ENCODE results near the gene MAP6.

Gene MAP6

GRCh38 chr11:75667255-75667830 is 1.5 kb downstream of the MAP6 start:
- DNase-seq, result peak in 28 of 58 donors; percentile 4 to 63 (median 26)

- DNase-seq, result no peak
Observed at GRCh38 chr11:75665990-75666389, 2.8 kb downstream of the MAP6 start.

- DNase-seq, result no peak
Observed at GRCh38 chr11:75665126-75665525, 3.7 kb downstream of the MAP6 start.

- no peak for DNase-seq
Observed at GRCh38 chr11:75664389-75664788, 4.4 kb downstream of the MAP6 start.

GRCh38 chr11:75663808-75664207 is 5.0 kb downstream of the MAP6 start:
- DNase-seq, result no peak

GRCh38 chr11:75659836-75660235 is 9.0 kb downstream of the MAP6 start:
- no peak for DNase-seq

GRCh38 chr11:75656044-75656727 is 12.7 kb downstream of the MAP6 start:
- no peak for DNase-seq

GRCh38 chr11:75655605-75656004 is 13.2 kb downstream of the MAP6 start:
- no peak for DNase-seq

GRCh38 chr11:75654314-75654713 is 14.5 kb downstream of the MAP6 start:
- no peak for DNase-seq

GRCh38 chr11:75653532-75653931 is 15.3 kb downstream of the MAP6 start:
- no peak for DNase-seq

GRCh38 chr11:75652936-75653335 is 15.9 kb downstream of the MAP6 start:
- DNase-seq, result no peak

GRCh38 chr11:75651218-75651617 is 17.6 kb downstream of the MAP6 start:
- DNase-seq, result no peak

GRCh38 chr11:75650167-75650723 is 18.6 kb downstream of the MAP6 start:
- no peak for DNase-seq

GRCh38 chr11:75644946-75645345 is 23.9 kb downstream of the MAP6 start:
- DNase-seq, result no peak

- DNase-seq, result no peak
Observed at GRCh38 chr11:75644370-75644769, 24.5 kb downstream of the MAP6 start.

- DNase-seq, result no peak
Observed at GRCh38 chr11:75642402-75643113, 26.3 kb downstream of the MAP6 start.

- peak in 57 of 58 donors; percentile 15 to 96 (median 85) for DNase-seq
Observed at GRCh38 chr11:75639762-75640181, 29.1 kb downstream of the MAP6 start.

GRCh38 chr11:75637998-75638397 is 30.8 kb downstream of the MAP6 start:
- no peak for DNase-seq

GRCh38 chr11:75635066-75635862 is 33.6 kb downstream of the MAP6 start:
- DNase-seq, result peak in 1 of 58 donors; percentile 14

GRCh38 chr11:75633409-75634066 is 35.3 kb downstream of the MAP6 start:
- no peak for DNase-seq

GRCh38 chr11:75632962-75633361 is 35.9 kb downstream of the MAP6 start:
- no peak for DNase-seq
